ENCODE results near the gene SNX4. TPM values are rescaled to one million over a fixed set of nuclear protein-coding genes. Genes with fewer than 3 reads are reported as not detected.

The SNX4 gene
- polyA plus RNA-seq, 1 of the 3 experiments (the other 2 are of a cell fraction): 5.1 TPM

DNA sequence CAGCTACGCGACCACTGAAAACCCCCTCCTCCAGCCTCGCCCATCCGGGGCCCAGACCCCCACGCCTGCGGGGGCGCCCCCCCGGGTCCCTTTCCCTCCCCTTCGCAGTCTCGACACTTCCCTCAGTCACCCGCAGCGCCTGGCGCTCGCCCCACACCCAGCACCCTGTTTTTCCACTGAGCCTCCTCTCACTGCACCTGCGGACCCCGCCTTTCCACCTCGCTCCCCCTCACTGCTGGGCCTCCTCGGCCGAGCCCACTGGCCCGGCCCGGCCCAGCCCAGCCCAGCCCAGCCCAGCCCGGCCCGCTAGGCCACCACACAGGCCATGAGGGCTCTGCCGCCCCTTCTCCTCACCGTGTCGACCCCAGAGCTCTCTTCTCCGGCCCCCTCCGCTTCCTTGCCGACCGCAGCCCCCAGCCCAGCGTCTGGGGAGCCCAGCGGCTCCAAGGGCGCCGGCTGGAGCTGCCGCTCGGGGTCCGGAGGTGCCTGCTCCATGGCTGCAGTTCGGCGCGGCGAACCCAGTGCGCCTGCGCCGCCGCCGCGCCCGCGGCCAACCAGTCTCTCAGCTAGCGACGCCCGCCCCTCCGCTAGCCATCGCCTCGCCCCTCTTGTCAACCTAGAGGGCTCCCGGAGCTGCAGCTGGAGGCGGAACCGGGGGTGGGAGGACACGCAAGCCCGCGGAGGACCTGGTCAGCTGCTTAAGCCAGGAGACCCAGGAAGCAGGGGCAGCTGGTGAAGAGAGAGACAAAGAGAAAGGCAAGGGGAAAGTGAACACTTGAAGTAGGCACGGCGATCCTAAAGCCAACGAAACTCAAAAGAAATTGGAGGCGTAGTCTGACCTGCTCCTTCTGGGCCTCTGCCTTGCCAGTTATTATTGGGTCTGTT is at the start of gene SNX4 (continued):
- TF ChIP-seq SMC3 (IDR thresholded peaks at IDR 0.05; ENCODE audit: low read depth, low read length) (no peak), RFX5 (IDR thresholded peaks at IDR 0.05; ENCODE audit: low read length) (no peak), FOXM1 (IDR thresholded peaks at IDR 0.05; ENCODE audit: low read depth) (no peak), ELF1 (IDR thresholded peaks at IDR 0.05) (0 out of 2 replicates have a peak, but pooled peaks have one; percentile 17), EP300 (IDR thresholded peaks at IDR 0.05; ENCODE audit: borderline replicate concordance in 1 of 2, low read depth in 1 of 2, low read length in 1 of 2) (no peak), TEAD4 (IDR thresholded peaks at IDR 0.05; ENCODE audit: borderline replicate concordance, insufficient read depth) (no peak), MEF2A (IDR thresholded peaks at IDR 0.05; ENCODE audit: borderline replicate concordance, low read depth) (no peak), TCF12 (IDR thresholded peaks at IDR 0.05) (no peak)
- TF ChIP-seq, protein P1, sequence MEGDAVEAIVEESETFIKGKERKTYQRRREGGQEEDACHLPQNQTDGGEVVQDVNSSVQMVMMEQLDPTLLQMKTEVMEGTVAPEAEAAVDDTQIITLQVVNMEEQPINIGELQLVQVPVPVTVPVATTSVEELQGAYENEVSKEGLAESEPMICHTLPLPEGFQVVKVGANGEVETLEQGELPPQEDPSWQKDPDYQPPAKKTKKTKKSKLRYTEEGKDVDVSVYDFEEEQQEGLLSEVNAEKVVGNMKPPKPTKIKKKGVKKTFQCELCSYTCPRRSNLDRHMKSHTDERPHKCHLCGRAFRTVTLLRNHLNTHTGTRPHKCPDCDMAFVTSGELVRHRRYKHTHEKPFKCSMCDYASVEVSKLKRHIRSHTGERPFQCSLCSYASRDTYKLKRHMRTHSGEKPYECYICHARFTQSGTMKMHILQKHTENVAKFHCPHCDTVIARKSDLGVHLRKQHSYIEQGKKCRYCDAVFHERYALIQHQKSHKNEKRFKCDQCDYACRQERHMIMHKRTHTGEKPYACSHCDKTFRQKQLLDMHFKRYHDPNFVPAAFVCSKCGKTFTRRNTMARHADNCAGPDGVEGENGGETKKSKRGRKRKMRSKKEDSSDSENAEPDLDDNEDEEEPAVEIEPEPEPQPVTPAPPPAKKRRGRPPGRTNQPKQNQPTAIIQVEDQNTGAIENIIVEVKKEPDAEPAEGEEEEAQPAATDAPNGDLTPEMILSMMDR (IDR thresholded peaks at IDR 0.05): no peak
- TF ChIP-seq, protein P2, sequence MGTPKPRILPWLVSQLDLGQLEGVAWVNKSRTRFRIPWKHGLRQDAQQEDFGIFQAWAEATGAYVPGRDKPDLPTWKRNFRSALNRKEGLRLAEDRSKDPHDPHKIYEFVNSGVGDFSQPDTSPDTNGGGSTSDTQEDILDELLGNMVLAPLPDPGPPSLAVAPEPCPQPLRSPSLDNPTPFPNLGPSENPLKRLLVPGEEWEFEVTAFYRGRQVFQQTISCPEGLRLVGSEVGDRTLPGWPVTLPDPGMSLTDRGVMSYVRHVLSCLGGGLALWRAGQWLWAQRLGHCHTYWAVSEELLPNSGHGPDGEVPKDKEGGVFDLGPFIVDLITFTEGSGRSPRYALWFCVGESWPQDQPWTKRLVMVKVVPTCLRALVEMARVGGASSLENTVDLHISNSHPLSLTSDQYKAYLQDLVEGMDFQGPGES (IDR thresholded peaks at IDR 0.05; ENCODE audit: low read depth, low read length): no peak

DNA sequence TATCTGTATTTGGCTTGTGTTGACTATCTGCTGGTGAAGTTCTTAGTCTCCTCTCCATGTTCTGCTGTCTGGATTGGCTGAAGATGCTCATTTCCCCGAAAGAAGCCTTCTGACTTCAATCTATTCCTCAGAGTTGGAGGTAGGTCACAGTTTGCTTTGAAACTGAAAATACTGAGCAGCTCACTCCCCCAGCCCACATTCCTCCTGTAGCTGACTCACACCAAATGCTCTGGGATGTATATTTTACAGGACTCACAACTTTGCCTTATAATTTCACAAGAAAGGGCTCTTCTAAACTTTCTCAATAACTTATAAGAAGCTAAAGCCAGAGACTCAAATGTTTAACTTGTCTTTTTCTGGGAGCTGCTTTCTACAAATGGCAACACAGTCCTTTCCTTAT is 36.3 kb upstream of the SNX4 start:
- Histone ChIP-seq H2AFZ (ENCODE audit: low read depth) (no peak overlapping the region), H3K9ac (no peak overlapping the region), H3K4me3 (ENCODE audit: low read depth in 2 of 2, low read length in 1 of 2) (no peak overlapping the region), H3K27ac (ENCODE audit: low read depth in 2 of 2, low read length in 1 of 2) (no peak overlapping the region), H3K9me3 (no peaks in the 10 kb centered on the region), H4K20me1 (ENCODE audit: insufficient read depth) (no peaks in the 10 kb centered on the region), H3K4me1 (ENCODE audit: control insufficient read depth in 1 of 2, insufficient read depth in 2 of 2, low read depth in 1 of 2, low read length in 1 of 2) (no peaks in the 10 kb centered on the region), H3K9me2 (no peaks in the 10 kb centered on the region), H3K79me2 (ENCODE audit: insufficient read depth) (no peaks in the 10 kb centered on the region), H3K27me3 (ENCODE audit: insufficient read depth) (no peaks in the 10 kb centered on the region), H3K4me2 (no peak overlapping the region), H3F3A (replicated peaks; ENCODE audit: insufficient read depth) (no peaks in the 10 kb centered on the region), H3K36me3 (replicated peaks in 1 of 2; ENCODE audit: control insufficient read depth in 1 of 2, insufficient read depth in 2 of 2, low read length in 1 of 2) (peaks cover 15 to 24% of the 10 kb centered on the region in 2 experiments)
- TF ChIP-seq, protein P1 (IDR thresholded peaks at IDR 0.05): no peak
- TF ChIP-seq TAF1 (IDR thresholded peaks at IDR 0.05; ENCODE audit: borderline replicate concordance, low read depth, low read length): no peak
- no peak for TF ChIP-seq RAD21 (IDR thresholded peaks at IDR 0.05; ENCODE audit: low read length)
- TF ChIP-seq, protein P3, sequence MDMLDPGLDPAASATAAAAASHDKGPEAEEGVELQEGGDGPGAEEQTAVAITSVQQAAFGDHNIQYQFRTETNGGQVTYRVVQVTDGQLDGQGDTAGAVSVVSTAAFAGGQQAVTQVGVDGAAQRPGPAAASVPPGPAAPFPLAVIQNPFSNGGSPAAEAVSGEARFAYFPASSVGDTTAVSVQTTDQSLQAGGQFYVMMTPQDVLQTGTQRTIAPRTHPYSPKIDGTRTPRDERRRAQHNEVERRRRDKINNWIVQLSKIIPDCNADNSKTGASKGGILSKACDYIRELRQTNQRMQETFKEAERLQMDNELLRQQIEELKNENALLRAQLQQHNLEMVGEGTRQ (IDR thresholded peaks at IDR 0.05; ENCODE audit: borderline replicate concordance, low read depth, low read length): no peak
- no peak for TF ChIP-seq MXI1 (IDR thresholded peaks at IDR 0.05; ENCODE audit: low read depth, low read length)
- TF ChIP-seq TCF12 (IDR thresholded peaks at IDR 0.05): no peak
- no peak for TF ChIP-seq FOXM1 (IDR thresholded peaks at IDR 0.05; ENCODE audit: low read depth)
- no peak for TF ChIP-seq ELF1 (IDR thresholded peaks at IDR 0.05)
- no peak for TF ChIP-seq YY1 (IDR thresholded peaks at IDR 0.05; ENCODE audit: low read depth)
- CTCF ChIA-PET: interaction anchor here (0.6 to 1.5 kb wide), 5 partner anchors 11 to 393 kb away, joined by 3 to 5 read pairs (median 3); no protein-coding TSS in a partner anchor
- 82% methylated on average over 1 of the region's 1 CpG for WGBS (ENCODE audit: low lambda C conversion rate)
- POLR2A ChIA-PET: no interaction called here
- DNase-seq: no peak

All from SK-N-SH (cell line).